ENCODE results near the gene CSMD2. TPM values are rescaled to one million over a fixed set of nuclear protein-coding genes. Genes with fewer than 3 reads are reported as not detected.

CSMD2 gene
- total and polyA plus RNA-seq, 4 experiments from 2014 or later: not detected

DNA sequence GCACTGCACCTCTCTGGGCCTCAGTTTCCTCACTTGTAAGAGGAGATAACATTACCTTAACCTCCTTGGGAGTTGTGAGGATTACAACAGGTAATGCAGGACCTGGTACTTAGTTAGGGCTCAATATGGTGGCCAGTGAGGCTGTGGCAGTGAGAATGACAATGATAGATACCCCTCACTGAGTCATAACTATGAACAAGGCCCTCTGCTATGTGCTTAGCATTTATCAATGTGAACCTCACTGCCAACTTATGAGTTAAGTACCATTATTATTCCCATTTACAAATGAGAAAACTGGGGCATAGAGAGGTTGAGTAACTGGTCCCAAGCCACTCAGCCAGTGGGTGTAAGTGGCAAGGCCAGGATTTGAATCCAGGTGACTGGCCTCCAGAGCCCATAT is 236.8 kb downstream of the CSMD2 start:
- no peak for DNase-seq
- H3K4me1 ChIP-seq (ENCODE audit: insufficient read depth, low read length): no peaks in the 10 kb centered on the region
- ChIA-PET CTCF (ENCODE audit: partially characterized antibody) (no interaction called here), POLR2A (ENCODE audit: partially characterized antibody) (no interaction called here)
- peaks cover 8 to 10% of the 10 kb centered on the region in 2 donors for H3K27me3 Mint-ChIP-seq
- H3K36me3 ChIP-seq (ENCODE audit: insufficient read depth, low read length): no peaks in the 10 kb centered on the region
- H3K27ac ChIP-seq (ENCODE audit: low read depth, low read length): no peak overlapping the region
- no peak overlapping the region for H3K4me3 Mint-ChIP-seq
- no peaks in the 10 kb centered on the region for H3K4me1 Mint-ChIP-seq
- no peak overlapping the region for H3K27ac Mint-ChIP-seq
- intact Hi-C loops (cut with micrococcal nuclease): no loop called here
- H3K9me3 Mint-ChIP-seq: peaks cover 0 to 15% (median under 1%) of the 10 kb centered on the region in 8 donors
- no peaks in the 10 kb centered on the region for H3K27me3 ChIP-seq (ENCODE audit: insufficient read depth, low read length)
- H3K4me3 ChIP-seq (ENCODE audit: low read length in 2 of 2): no peak overlapping the region
- H3K36me3 Mint-ChIP-seq: no peaks in the 10 kb centered on the region
- H3K9me3 ChIP-seq (ENCODE audit: control insufficient read depth in 1 of 2, low read length in 2 of 2): no peaks in the 10 kb centered on the region

DNA sequence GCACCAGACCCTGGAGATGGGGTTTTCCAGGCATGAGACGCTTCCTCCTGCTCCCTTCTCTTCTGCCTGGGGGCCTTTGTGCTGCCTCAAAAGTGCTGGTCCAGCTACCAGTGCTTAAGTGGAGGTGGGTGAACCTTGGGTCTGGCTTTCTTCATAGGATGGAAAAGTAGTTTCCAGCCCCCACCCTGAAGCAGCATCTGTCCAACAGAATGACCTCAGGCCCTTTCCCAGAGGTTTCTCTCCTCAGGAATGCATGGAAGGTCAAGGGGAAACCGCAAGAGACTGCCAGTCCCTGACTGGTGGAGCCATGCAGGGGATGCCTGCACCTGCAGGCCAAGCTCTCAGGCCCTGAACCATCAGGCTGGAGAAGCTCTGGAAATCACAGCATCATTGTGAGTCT is 237.3 kb downstream of the CSMD2 start:
- POLR2A ChIA-PET (ENCODE audit: partially characterized antibody): no interaction called here
- Histone ChIP-seq H3K4me3 (ENCODE audit: low read length in 2 of 2) (no peak overlapping the region), H3K27me3 (ENCODE audit: insufficient read depth, low read length) (no peaks in the 10 kb centered on the region), H3K9me3 (ENCODE audit: control insufficient read depth in 1 of 2, low read length in 2 of 2) (no peaks in the 10 kb centered on the region), H3K36me3 (ENCODE audit: insufficient read depth, low read length) (no peaks in the 10 kb centered on the region), H3K4me1 (ENCODE audit: insufficient read depth, low read length) (no peaks in the 10 kb centered on the region), H3K27ac (ENCODE audit: low read depth, low read length) (no peak overlapping the region)
- H3K9me3 Mint-ChIP-seq: peaks cover 0 to 15% (median under 1%) of the 10 kb centered on the region in 8 donors
- peaks cover 5 to 9% of the 10 kb centered on the region in 2 donors for H3K27me3 Mint-ChIP-seq
- intact Hi-C loops (cut with micrococcal nuclease): no loop called here
- CTCF ChIA-PET (ENCODE audit: partially characterized antibody): no interaction called here
- H3K27ac Mint-ChIP-seq: no peak overlapping the region
- no peaks in the 10 kb centered on the region for H3K36me3 Mint-ChIP-seq
- no peaks in the 10 kb centered on the region for H3K4me1 Mint-ChIP-seq
- DNase-seq: no peak
- H3K4me3 Mint-ChIP-seq: no peak overlapping the region

DNA sequence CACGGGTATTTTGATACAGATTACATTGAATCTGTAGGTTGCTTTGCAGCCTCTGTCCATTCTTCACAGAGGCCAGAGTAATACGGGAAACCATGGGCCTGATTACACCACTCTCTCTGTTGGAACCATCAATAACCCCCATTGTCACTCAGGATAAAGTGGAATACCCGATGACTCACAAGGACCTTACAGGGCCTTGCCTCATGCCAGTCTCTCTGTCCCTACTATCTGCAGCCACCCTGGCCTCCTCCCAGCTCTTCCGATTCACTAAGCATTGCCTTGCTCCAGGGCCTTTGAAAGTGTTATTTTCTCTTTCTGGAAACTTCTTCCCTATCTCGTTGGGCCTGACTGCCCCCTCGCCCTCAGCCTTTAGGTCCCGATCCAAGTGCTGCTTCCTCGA is 239.4 kb downstream of the CSMD2 start:
- Mint-ChIP-seq H3K9me3 (peaks cover 0 to 18% (median 1%) of the 10 kb centered on the region in 8 donors), H3K27ac (no peak overlapping the region), H3K4me1 (peaks cover 0 to 1% (median 0%) of the 10 kb centered on the region in 4 donors), H3K36me3 (no peaks in the 10 kb centered on the region), H3K27me3 (peaks cover 5 to 9% of the 10 kb centered on the region in 2 donors), H3K4me3 (no peak overlapping the region)
- H3K27me3 ChIP-seq (ENCODE audit: insufficient read depth, low read length): no peaks in the 10 kb centered on the region
- ChIA-PET CTCF (ENCODE audit: partially characterized antibody) (no interaction called here), POLR2A (ENCODE audit: partially characterized antibody) (no interaction called here)
- DNase-seq: no peak
- H3K4me3 ChIP-seq (ENCODE audit: low read length in 2 of 2): no peak overlapping the region
- H3K9me3 ChIP-seq (ENCODE audit: control insufficient read depth in 1 of 2, low read length in 2 of 2): no peaks in the 10 kb centered on the region
- H3K36me3 ChIP-seq (ENCODE audit: insufficient read depth, low read length): no peaks in the 10 kb centered on the region
- no peaks in the 10 kb centered on the region for H3K4me1 ChIP-seq (ENCODE audit: insufficient read depth, low read length)
- intact Hi-C loops (cut with micrococcal nuclease): no loop called here
- H3K27ac ChIP-seq (ENCODE audit: low read depth, low read length): no peak overlapping the region

DNA sequence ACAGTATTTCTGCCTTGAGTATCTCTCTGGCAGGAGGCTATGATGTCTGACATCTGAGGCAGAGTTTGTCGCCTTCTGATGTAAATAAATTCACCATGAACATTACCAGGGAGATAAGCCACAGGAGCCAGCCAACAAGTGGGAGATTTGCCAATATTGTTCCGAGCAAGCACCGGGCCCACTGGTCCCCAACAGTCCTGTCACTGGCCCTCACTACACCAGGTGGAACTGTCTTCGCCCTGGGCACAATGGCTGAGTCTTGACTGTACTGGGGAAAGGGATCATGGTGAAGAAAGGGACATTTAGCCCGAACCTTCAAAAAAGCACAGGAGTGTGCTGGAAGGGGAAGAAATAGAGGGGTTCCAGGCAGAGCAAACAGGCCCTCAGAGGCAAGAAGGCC is 243.7 kb downstream of the CSMD2 start:
- no peak for DNase-seq
- Mint-ChIP-seq H3K4me3 (no peak overlapping the region), H3K9me3 (peaks cover 0 to 11% (median 1%) of the 10 kb centered on the region in 8 donors), H3K27ac (no peak overlapping the region), H3K27me3 (peaks cover 0 to 3% of the 10 kb centered on the region in 2 donors), H3K4me1 (peaks cover 0 to 1% (median 0%) of the 10 kb centered on the region in 4 donors), H3K36me3 (no peaks in the 10 kb centered on the region)
- H3K27me3 ChIP-seq (ENCODE audit: insufficient read depth, low read length): no peaks in the 10 kb centered on the region
- no peaks in the 10 kb centered on the region for H3K9me3 ChIP-seq (ENCODE audit: control insufficient read depth in 1 of 2, low read length in 2 of 2)
- H3K27ac ChIP-seq (ENCODE audit: low read depth, low read length): no peak overlapping the region
- no peak overlapping the region for H3K4me3 ChIP-seq (ENCODE audit: low read length in 2 of 2)
- ChIA-PET CTCF (ENCODE audit: partially characterized antibody) (no interaction called here), POLR2A (ENCODE audit: partially characterized antibody) (no interaction called here)
- intact Hi-C loops (cut with micrococcal nuclease): no loop called here
- no peaks in the 10 kb centered on the region for H3K36me3 ChIP-seq (ENCODE audit: insufficient read depth, low read length)
- H3K4me1 ChIP-seq (ENCODE audit: insufficient read depth, low read length): no peaks in the 10 kb centered on the region

DNA sequence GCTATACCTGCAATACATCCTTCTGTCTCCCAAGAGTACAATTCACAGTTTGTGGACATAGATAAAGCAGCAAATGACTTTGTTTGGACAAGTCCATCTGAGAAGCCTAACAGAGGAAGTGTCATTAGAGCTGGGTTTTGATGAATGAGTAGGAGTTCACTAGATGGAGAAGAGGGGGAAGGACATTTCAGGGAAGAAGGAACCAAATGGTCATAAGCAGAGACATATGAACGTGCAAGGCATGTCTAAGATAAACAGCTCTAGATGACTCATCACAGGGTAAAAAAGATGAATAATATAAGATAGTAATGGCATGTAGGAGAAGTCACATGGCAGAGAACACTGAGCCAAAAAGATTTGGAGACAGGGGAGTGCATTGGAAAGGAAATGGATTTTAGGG is 246.7 kb downstream of the CSMD2 start:
- intact Hi-C loops (cut with micrococcal nuclease): no loop called here
- H3K4me3 Mint-ChIP-seq: no peak overlapping the region
- POLR2A ChIA-PET (ENCODE audit: partially characterized antibody): no interaction called here
- no peaks in the 10 kb centered on the region for H3K4me1 ChIP-seq (ENCODE audit: insufficient read depth, low read length)
- peaks cover 2 to 7% of the 10 kb centered on the region in 2 donors for H3K27me3 Mint-ChIP-seq
- H3K27ac ChIP-seq (ENCODE audit: low read depth, low read length): no peak overlapping the region
- no peaks in the 10 kb centered on the region for H3K36me3 Mint-ChIP-seq
- DNase-seq: no peak
- no peaks in the 10 kb centered on the region for H3K27me3 ChIP-seq (ENCODE audit: insufficient read depth, low read length)
- no peak overlapping the region for H3K27ac Mint-ChIP-seq
- CTCF ChIA-PET (ENCODE audit: partially characterized antibody): no interaction called here
- H3K9me3 ChIP-seq (ENCODE audit: control insufficient read depth in 1 of 2, low read length in 2 of 2): no peaks in the 10 kb centered on the region
- no peaks in the 10 kb centered on the region for H3K36me3 ChIP-seq (ENCODE audit: insufficient read depth, low read length)
- peaks cover 0 to 1% (median 0%) of the 10 kb centered on the region in 4 donors for H3K4me1 Mint-ChIP-seq
- no peak overlapping the region for H3K4me3 ChIP-seq (ENCODE audit: low read length in 2 of 2)
- H3K9me3 Mint-ChIP-seq: peaks cover 0 to 4% (median 0%) of the 10 kb centered on the region in 8 donors

DNA sequence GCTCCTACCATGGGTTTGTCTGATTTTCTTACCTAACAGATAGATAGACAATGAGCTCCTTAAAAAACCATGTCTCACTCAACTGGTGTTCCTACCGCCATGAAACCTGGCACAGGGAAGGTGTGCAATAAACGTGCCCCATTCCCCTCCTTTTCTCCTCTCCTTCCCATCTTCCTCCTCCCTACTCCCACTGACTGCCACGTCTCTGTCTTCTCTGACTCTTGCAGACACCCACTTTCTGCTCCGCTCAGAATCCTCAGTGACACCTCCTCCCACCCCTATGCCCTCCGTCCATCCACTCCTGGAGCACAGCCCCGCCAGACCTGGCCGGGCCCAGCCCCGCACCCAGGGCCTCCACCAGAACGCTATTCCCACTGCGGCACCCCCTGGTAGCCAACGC is 248.2 kb downstream of the CSMD2 start:
- no peak overlapping the region for H3K27ac Mint-ChIP-seq
- Histone ChIP-seq H3K27ac (ENCODE audit: low read depth, low read length) (no peak overlapping the region), H3K36me3 (ENCODE audit: insufficient read depth, low read length) (no peaks in the 10 kb centered on the region), H3K4me3 (ENCODE audit: low read length in 2 of 2) (no peak overlapping the region), H3K4me1 (ENCODE audit: insufficient read depth, low read length) (no peaks in the 10 kb centered on the region), H3K27me3 (ENCODE audit: insufficient read depth, low read length) (no peaks in the 10 kb centered on the region), H3K9me3 (ENCODE audit: control insufficient read depth in 1 of 2, low read length in 2 of 2) (no peaks in the 10 kb centered on the region)
- no peaks in the 10 kb centered on the region for H3K36me3 Mint-ChIP-seq
- H3K4me1 Mint-ChIP-seq: peaks cover 0 to 1% (median 0%) of the 10 kb centered on the region in 4 donors
- ChIA-PET POLR2A (ENCODE audit: partially characterized antibody) (no interaction called here), CTCF (ENCODE audit: partially characterized antibody) (no interaction called here)
- H3K4me3 Mint-ChIP-seq: no peak overlapping the region
- DNase-seq: no peak
- H3K27me3 Mint-ChIP-seq: peaks cover 5 to 7% of the 10 kb centered on the region in 2 donors
- intact Hi-C loops (cut with micrococcal nuclease): no loop called here
- peaks cover 0 to 3% (median 0%) of the 10 kb centered on the region in 8 donors for H3K9me3 Mint-ChIP-seq

DNA sequence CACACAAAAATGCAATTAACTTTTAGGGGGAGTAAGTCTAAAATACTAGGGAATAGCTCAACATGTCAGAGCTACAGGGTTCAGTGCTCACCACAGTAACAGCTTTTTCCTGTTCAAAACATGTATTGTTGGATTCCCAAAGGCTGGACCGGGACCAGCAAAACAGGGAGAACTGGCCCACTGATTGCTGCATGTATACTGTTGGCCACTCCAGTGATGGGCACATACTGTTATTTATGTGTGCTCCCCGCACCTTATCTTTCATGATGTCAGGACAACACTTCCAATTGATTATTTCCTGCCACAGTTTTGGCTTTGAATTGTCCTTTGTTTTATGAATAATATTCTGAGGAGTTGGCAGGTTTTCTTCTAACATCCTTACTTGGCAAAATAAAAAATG is 250.5 kb downstream of the CSMD2 start:
- intact Hi-C loops (cut with micrococcal nuclease): no loop called here
- Mint-ChIP-seq H3K4me1 (no peaks in the 10 kb centered on the region), H3K27me3 (peaks cover 10 to 11% of the 10 kb centered on the region in 2 donors), H3K4me3 (no peak overlapping the region), H3K9me3 (no peaks in the 10 kb centered on the region), H3K27ac (no peak overlapping the region), H3K36me3 (no peaks in the 10 kb centered on the region)
- Histone ChIP-seq H3K9me3 (ENCODE audit: control insufficient read depth in 1 of 2, low read length in 2 of 2) (no peaks in the 10 kb centered on the region), H3K27me3 (ENCODE audit: insufficient read depth, low read length) (no peaks in the 10 kb centered on the region), H3K36me3 (ENCODE audit: insufficient read depth, low read length) (no peaks in the 10 kb centered on the region), H3K4me1 (ENCODE audit: insufficient read depth, low read length) (no peaks in the 10 kb centered on the region), H3K4me3 (ENCODE audit: low read length in 2 of 2) (no peak overlapping the region), H3K27ac (ENCODE audit: low read depth, low read length) (no peak overlapping the region)
- ChIA-PET CTCF (ENCODE audit: partially characterized antibody) (no interaction called here), POLR2A (ENCODE audit: partially characterized antibody) (no interaction called here)
- no peak for DNase-seq

DNA sequence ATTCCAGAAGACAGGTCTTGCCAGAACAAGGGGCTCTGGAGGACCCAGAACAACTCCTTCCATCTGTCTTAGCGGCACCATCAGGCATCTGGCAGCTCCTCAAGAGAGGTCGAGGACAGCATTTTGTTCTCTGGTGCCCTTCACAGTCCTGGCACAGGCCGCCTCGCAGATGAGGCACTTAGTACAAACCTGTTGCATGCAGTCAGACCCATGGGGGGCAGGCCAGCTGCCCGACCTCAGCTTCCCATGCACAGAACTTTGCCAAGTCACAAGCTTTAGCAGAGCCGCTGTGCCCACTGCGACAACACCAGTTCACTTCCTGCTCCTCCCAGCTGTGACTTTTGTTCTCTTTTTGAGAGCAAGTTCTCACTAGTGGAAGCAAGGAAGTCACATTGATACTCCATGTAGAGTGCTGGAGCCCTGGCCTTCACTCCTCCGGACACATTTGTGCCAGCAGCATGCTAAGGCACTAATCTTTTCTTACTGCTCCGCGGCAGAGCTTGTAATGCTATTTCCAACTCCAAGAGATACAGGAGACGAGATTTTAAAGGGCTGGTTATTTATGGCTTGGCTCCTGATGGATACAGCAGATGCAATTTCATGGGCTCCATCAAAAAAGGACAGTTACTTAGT is 256.6 kb downstream of the CSMD2 start:
- Mint-ChIP-seq H3K4me3 (no peak overlapping the region), H3K27me3 (peaks cover 10 to 15% of the 10 kb centered on the region in 2 donors), H3K4me1 (no peaks in the 10 kb centered on the region), H3K27ac (no peak overlapping the region), H3K9me3 (peaks cover 0 to 4% (median 0%) of the 10 kb centered on the region in 8 donors), H3K36me3 (no peaks in the 10 kb centered on the region)
- no peak overlapping the region for H3K4me3 ChIP-seq (ENCODE audit: low read length in 2 of 2)
- intact Hi-C loops (cut with micrococcal nuclease): no loop called here
- H3K36me3 ChIP-seq (ENCODE audit: insufficient read depth, low read length): no peaks in the 10 kb centered on the region
- ChIA-PET CTCF (ENCODE audit: partially characterized antibody) (no interaction called here), POLR2A (ENCODE audit: partially characterized antibody) (no interaction called here)
- no peak for DNase-seq
- no peaks in the 10 kb centered on the region for H3K27me3 ChIP-seq (ENCODE audit: insufficient read depth, low read length)
- H3K27ac ChIP-seq (ENCODE audit: low read depth, low read length): no peak overlapping the region
- no peaks in the 10 kb centered on the region for H3K4me1 ChIP-seq (ENCODE audit: insufficient read depth, low read length)
- H3K9me3 ChIP-seq (ENCODE audit: control insufficient read depth in 1 of 2, low read length in 2 of 2): no peaks in the 10 kb centered on the region
